Astrocyte (in vitro differentiated cells and primary cell): ENCODE data around the gene ATP10A. TPM values are rescaled to one million over a fixed set of nuclear protein-coding genes. Genes with fewer than 3 reads are reported as not detected.

Experiments used
- DNase-seq: peaks from one replicate; pipeline ENCODE4 v3.0.0-alpha.2; 2010; ENCODE audit warnings: low read depth
- FAIRE-seq: peaks from 2 replicates; lab custom pipeline; 2011; peaks lifted over from hg19 to GRCh38; lab: Jason Lieb, UNC
- H2AFZ ChIP-seq: 2 replicates; pipeline ENCODE4 v1.6.0; 2012; ENCODE audit warnings: low read depth, low read length, inconsistent platforms
- H3K27ac ChIP-seq: 2 replicates; pipeline ENCODE4 v1.5.1; 2011; ENCODE audit warnings: low read depth, low read length, inconsistent platforms
- H3K27me3 ChIP-seq: 2 replicates; pipeline ENCODE4 v1.6.0; 2011; ENCODE audit warnings: low read length, inconsistent platforms; ENCODE audit not compliant: insufficient read depth
- H3K36me3 ChIP-seq: 2 replicates; pipeline ENCODE4 v1.5.1; 2011; ENCODE audit warnings: low read length, inconsistent platforms; ENCODE audit not compliant: insufficient read depth
- H3K4me1 ChIP-seq: 2 replicates; pipeline ENCODE4 v1.5.1; 2011; ENCODE audit warnings: low read length, inconsistent platforms; ENCODE audit not compliant: insufficient read depth
- H3K4me2 ChIP-seq: 2 replicates; pipeline ENCODE4 v1.6.0; 2012; ENCODE audit warnings: low read length, inconsistent platforms
- H3K4me3 ChIP-seq: 2 replicates; pipeline ENCODE4 v1.5.1; 2011; ENCODE audit warnings: low read depth, mild to moderate bottlenecking, low read length, inconsistent platforms; ENCODE audit not compliant: insufficient read depth
- H3K79me2 ChIP-seq: 2 replicates; pipeline ENCODE4 v1.6.0; 2012; ENCODE audit warnings: mild to moderate bottlenecking, low read length, inconsistent platforms; ENCODE audit not compliant: insufficient read depth
- H3K9ac ChIP-seq: 2 replicates; pipeline ENCODE4 v1.6.0; 2012; ENCODE audit warnings: mild to moderate bottlenecking, low read length, inconsistent platforms
- H3K9me3 ChIP-seq: 2 replicates; pipeline ENCODE4 v1.5.1; 2012; ENCODE audit warnings: low read depth, mild to moderate bottlenecking, low read length, inconsistent platforms; ENCODE audit not compliant: insufficient read depth
- H4K20me1 ChIP-seq: 2 replicates; pipeline ENCODE4 v1.6.0; 2012; ENCODE audit warnings: low read length, inconsistent platforms; ENCODE audit not compliant: insufficient read depth
- H3K27ac Mint-ChIP-seq: one replicate; pipeline ENCODE4 v1.8.0; 2021; ENCODE audit warnings: mild to moderate bottlenecking, mixed read lengths; ENCODE audit not compliant: unreplicated experiment
- H3K27me3 Mint-ChIP-seq: one replicate; pipeline ENCODE4 v1.8.0; 2021; ENCODE audit warnings: low read depth, mixed read lengths; ENCODE audit not compliant: unreplicated experiment
- H3K36me3 Mint-ChIP-seq: one replicate; pipeline ENCODE4 v1.8.0; 2021; ENCODE audit warnings: low read depth, mixed read lengths; ENCODE audit not compliant: unreplicated experiment
- H3K4me1 Mint-ChIP-seq: one replicate; pipeline ENCODE4 v1.8.0; 2021; ENCODE audit warnings: low read depth, mixed read lengths; ENCODE audit not compliant: unreplicated experiment
- H3K4me3 Mint-ChIP-seq: one replicate; pipeline ENCODE4 v1.8.0; 2021; ENCODE audit warnings: mild to moderate bottlenecking, moderate library complexity, mixed read lengths; ENCODE audit not compliant: unreplicated experiment
- H3K9me3 Mint-ChIP-seq: one replicate; pipeline ENCODE4 v1.8.0; 2021; ENCODE audit warnings: mild to moderate bottlenecking, mixed read lengths; ENCODE audit not compliant: unreplicated experiment
- EZH2 ChIP-seq: IDR thresholded peaks from 2 replicates; pipeline ENCODE4 v1.6.1; 2012; ENCODE audit warnings: mild to moderate bottlenecking, low read length, inconsistent platforms; ENCODE audit not compliant: insufficient read depth
- total RNA-seq: library from RNA; stranded (reverse); gene quantifications from 2 replicates; pipeline ENCODE4 v1.2.1, GENCODE V29; 2021
- TF ChIP-seq, protein P1 (sequence below): IDR thresholded peaks from 2 replicates; pipeline ENCODE4 v1.5.1; 2011; ENCODE audit warnings: low read depth, mild to moderate bottlenecking, inconsistent platforms, low read length, moderate library complexity; ENCODE audit not compliant: insufficient read depth

ATP10A gene
- total RNA-seq, 1 donor from 2014 or later = 21.1 TPM

DNA sequence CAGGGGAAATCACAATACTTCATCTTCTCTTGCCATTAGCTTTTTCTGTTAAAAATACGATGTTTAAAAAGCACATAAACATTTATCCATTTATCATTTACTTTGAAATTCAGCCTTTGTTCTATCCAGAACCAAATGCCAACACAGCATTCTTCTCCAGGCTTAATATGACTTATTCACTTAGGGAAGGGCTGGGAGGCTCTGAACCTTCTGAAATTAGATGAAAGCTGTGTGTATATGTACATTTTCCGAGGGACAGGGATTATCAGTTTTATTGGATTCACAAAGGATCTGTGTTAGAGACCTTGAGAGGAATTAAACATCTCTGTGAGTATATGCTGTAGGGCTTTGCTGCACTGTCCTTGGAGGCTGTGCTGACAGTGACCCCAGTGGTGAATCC is 213.7 kb downstream of the ATP10A start:
- Histone ChIP-seq H3K36me3 (no peaks in the 10 kb centered on the region), H3K27ac (no peak overlapping the region), H3K4me3 (no peak overlapping the region), H3K79me2 (no peaks in the 10 kb centered on the region), H2AFZ (no peak overlapping the region), H4K20me1 (no peaks in the 10 kb centered on the region), H3K4me2 (no peak overlapping the region), H3K4me1 (no peaks in the 10 kb centered on the region), H3K9me3 (no peaks in the 10 kb centered on the region), H3K27me3 (no peaks in the 10 kb centered on the region), H3K9ac (no peak overlapping the region)
- Mint-ChIP-seq H3K9me3 (no peaks in the 10 kb centered on the region), H3K4me1 (peaks cover 2% of the 10 kb centered on the region), H3K4me3 (no peak overlapping the region), H3K36me3 (no peaks in the 10 kb centered on the region), H3K27me3 (peaks cover 6% of the 10 kb centered on the region), H3K27ac (no peak overlapping the region)
- DNase-seq = no peak
- TF ChIP-seq, protein P1, sequence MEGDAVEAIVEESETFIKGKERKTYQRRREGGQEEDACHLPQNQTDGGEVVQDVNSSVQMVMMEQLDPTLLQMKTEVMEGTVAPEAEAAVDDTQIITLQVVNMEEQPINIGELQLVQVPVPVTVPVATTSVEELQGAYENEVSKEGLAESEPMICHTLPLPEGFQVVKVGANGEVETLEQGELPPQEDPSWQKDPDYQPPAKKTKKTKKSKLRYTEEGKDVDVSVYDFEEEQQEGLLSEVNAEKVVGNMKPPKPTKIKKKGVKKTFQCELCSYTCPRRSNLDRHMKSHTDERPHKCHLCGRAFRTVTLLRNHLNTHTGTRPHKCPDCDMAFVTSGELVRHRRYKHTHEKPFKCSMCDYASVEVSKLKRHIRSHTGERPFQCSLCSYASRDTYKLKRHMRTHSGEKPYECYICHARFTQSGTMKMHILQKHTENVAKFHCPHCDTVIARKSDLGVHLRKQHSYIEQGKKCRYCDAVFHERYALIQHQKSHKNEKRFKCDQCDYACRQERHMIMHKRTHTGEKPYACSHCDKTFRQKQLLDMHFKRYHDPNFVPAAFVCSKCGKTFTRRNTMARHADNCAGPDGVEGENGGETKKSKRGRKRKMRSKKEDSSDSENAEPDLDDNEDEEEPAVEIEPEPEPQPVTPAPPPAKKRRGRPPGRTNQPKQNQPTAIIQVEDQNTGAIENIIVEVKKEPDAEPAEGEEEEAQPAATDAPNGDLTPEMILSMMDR = no peak
- TF ChIP-seq EZH2 = no peak
- FAIRE-seq = no peak

DNA sequence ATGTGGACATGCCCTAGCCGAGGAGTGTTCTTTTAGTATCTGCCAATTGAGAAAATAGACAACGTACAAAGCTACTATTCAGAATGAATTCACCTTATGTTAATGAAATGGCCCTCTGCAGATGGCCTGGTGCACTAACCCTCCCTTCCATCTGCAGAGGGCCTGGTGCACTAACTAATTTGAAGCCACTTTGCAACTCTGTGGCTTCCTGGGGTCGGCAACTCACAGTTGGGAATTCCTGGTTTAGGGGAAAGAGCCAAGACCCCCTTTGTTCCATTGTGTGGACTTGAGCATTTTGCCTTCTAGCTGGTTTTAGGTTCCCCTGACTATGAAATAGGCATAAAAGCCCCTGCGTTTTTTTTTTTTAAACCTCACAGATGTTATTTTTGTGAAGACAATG is 220.0 kb downstream of the ATP10A start:
- DNase-seq (no peak), FAIRE-seq (no peak)
- Histone ChIP-seq H3K4me1 (peaks cover 10% of the 10 kb centered on the region), H3K27ac (no peak overlapping the region), H3K36me3 (no peaks in the 10 kb centered on the region), H4K20me1 (no peaks in the 10 kb centered on the region), H3K9me3 (no peaks in the 10 kb centered on the region), H3K79me2 (no peaks in the 10 kb centered on the region), H2AFZ (no peak overlapping the region), H3K4me2 (no peak overlapping the region), H3K9ac (no peak overlapping the region), H3K27me3 (no peaks in the 10 kb centered on the region), H3K4me3 (no peak overlapping the region)
- no peaks in the 10 kb centered on the region for H3K9me3 Mint-ChIP-seq
- H3K27me3 Mint-ChIP-seq = no peaks in the 10 kb centered on the region
- H3K4me3 Mint-ChIP-seq = no peak overlapping the region
- peaks cover 25% of the 10 kb centered on the region for H3K4me1 Mint-ChIP-seq
- H3K27ac Mint-ChIP-seq = no peak overlapping the region
- TF ChIP-seq EZH2 = no peak
- TF ChIP-seq, protein P1 = no peak
- H3K36me3 Mint-ChIP-seq = no peaks in the 10 kb centered on the region

DNA sequence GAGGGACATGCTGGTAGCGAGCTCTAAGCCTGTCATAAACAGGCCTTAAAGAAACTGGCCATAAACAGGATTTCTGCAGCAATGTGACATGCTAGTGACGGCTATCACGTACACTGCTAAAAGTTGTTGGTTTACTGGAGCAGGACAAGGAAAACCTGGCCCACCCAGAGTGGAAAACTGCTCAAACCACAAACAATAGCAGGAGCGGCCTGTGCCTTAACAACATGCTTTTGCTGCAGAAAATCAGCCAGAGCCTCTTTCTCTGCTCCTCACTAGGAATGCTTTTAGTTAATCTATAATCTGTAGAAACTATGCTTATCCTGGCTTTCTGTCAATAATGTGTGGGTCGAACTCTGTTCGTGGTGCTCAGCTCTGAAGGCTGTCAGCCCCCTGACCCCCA is 221.4 kb downstream of the ATP10A start:
- Histone ChIP-seq H3K9ac (no peak overlapping the region), H2AFZ (no peak overlapping the region), H3K27ac (no peak overlapping the region), H3K4me2 (no peak overlapping the region), H3K27me3 (no peaks in the 10 kb centered on the region), H4K20me1 (no peaks in the 10 kb centered on the region), H3K9me3 (no peaks in the 10 kb centered on the region), H3K4me3 (no peak overlapping the region), H3K36me3 (no peaks in the 10 kb centered on the region), H3K79me2 (no peaks in the 10 kb centered on the region), H3K4me1 (peaks cover 10% of the 10 kb centered on the region)
- H3K27me3 Mint-ChIP-seq = peaks cover 10% of the 10 kb centered on the region
- no peaks in the 10 kb centered on the region for H3K36me3 Mint-ChIP-seq
- H3K27ac Mint-ChIP-seq = no peak overlapping the region
- peaks cover 25% of the 10 kb centered on the region for H3K4me1 Mint-ChIP-seq
- no peaks in the 10 kb centered on the region for H3K9me3 Mint-ChIP-seq
- TF ChIP-seq, protein P1 = no peak
- no peak for TF ChIP-seq EZH2
- DNase-seq (no peak), FAIRE-seq (no peak)
- no peak overlapping the region for H3K4me3 Mint-ChIP-seq
